ENCODE data around the gene GAPDH.

- TF ChIP-seq CTCF (IDR thresholded peaks at IDR 0.05) (no peak), FOXM1 (IDR thresholded peaks at IDR 0.05; ENCODE audit: low read depth) (no peak), POLR2AphosphoS5 (IDR thresholded peaks at IDR 0.05; ENCODE audit: low read depth, low read length) (no peak), SMC3 (IDR thresholded peaks at IDR 0.05; ENCODE audit: low read depth, low read length) (no peak), GABPA (IDR thresholded peaks at IDR 0.05; ENCODE audit: low read depth) (no peak), YY1 (IDR thresholded peaks at IDR 0.05; ENCODE audit: low read depth) (no peak), NFIC (IDR thresholded peaks at IDR 0.05; ENCODE audit: borderline replicate concordance) (no peak), RAD21 (IDR thresholded peaks at IDR 0.05; ENCODE audit: low read length) (no peak), GATA2 (CRISPR knock-in tag; IDR thresholded peaks at IDR 0.05) (no peak), EZH2phosphoT487 (IDR thresholded peaks at IDR 0.05; ENCODE audit: borderline replicate concordance, low read depth) (no peak), MAX (IDR thresholded peaks at IDR 0.05; ENCODE audit: low read depth) (no peak), RCOR1 (IDR thresholded peaks at IDR 0.05; ENCODE audit: low read length) (no peak)
These were observed 44.9 kb upstream of the GAPDH start for GRCh38 chr12:6489449-6489848.
